Adrenal gland (tissue), 12 donors: ENCODE data around the gene NME5. TPM values are rescaled to one million over a fixed set of nuclear protein-coding genes. Genes with fewer than 3 reads are reported as not detected.
"Not testable (repeated sequence)": the region's sequence is repeated elsewhere in the genome, so short reads cannot be mapped to it uniquely, and the experiment has no call there.

Experiments
- DNase-seq, 7 donors: peaks; one replicate each; pipeline ENCODE4 v3.0.0-alpha.2; 2019 to 2020
- H3K27ac ChIP-seq, 5 donors: fragments of 200-600 bp; sonication (generic) in 4 of 5; 1 replicate in 3 of 5; 2 replicates in 2 of 5; pipeline versions ENCODE4 v1.5.1 to v1.8.0; 2016 to 2020; ENCODE audit warnings: mild to moderate bottlenecking in 1 of 5
- H3K27me3 ChIP-seq: fragments of 200-600 bp; 2 replicates; pipeline ENCODE4 v1.8.0; 2021
- H3K36me3 ChIP-seq, 2 donors: fragments of 200-600 bp; replicated peaks in 1 of 2; 1 replicate in 1 of 2; 2 replicates in 1 of 2; pipeline versions ENCODE4 v1.5.1 to v1.8.0; 2018 to 2022
- H3K4me1 ChIP-seq, 2 donors: fragments of 200-600 bp; replicated peaks in 1 of 2; 1 replicate in 1 of 2; 2 replicates in 1 of 2; pipeline versions ENCODE4 v1.5.1 to v1.8.0; 2018 to 2021
- H3K4me3 ChIP-seq, 4 donors: fragments of 200-600 bp; sonication (generic) in 3 of 4; one replicate each; pipeline ENCODE4 v1.5.1; 2016 to 2018
- H3K9me3 ChIP-seq, 3 donors: fragments of 200-600 bp; sonication (generic) in 1 of 3; replicated peaks in 1 of 3; 1 replicate in 2 of 3; 2 replicates in 1 of 3; pipeline versions ENCODE4 v1.5.1 to v1.8.0; 2016 to 2021
- CTCF ChIP-seq, 6 experiments: fragments of 450-650 bp in 4 of 6; fragments of 200-600 bp in 2 of 6; sonication (generic) in 1 of 6; IDR thresholded peaks; 1 replicate in 5 of 6; 2 replicates in 1 of 6; pipeline versions ENCODE4 v1.5.1 to v1.8.0; 2016 to 2021; ENCODE audit warnings: antibody characterized with exemption in 6 of 6, mild to moderate bottlenecking in 2 of 6, moderate library complexity in 1 of 6
- POLR2A ChIP-seq, 2 donors: fragments of 450-650 bp; IDR thresholded peaks; one replicate each; pipeline ENCODE4 v1.6.1; 2017; ENCODE audit warnings: antibody characterized with exemption in 2 of 2, mild to moderate bottlenecking in 2 of 2, moderate library complexity in 1 of 2
- WGBS, 4 donors: extraction: QIAGEN DNeasy Blood & Tissue Kit in 2 of 4; methylation state at CpG; one replicate each; pipeline versions ENCODE4 v1.1.5 to v1.1.7; 2013 to 2017; 5-methylcytosine and 5-hydroxymethylcytosine counted together
- intact Hi-C, 2 donors: fragments of 100-400 bp; cut with DNase I; formaldehyde crosslinking; loops; one replicate each; pipeline versions ENCODE4 v1.14.1 to v1.15.0; 2022 to 2023
- polyA plus RNA-seq, 3 donors: library from polyadenylated mRNA; stranded (reverse); fragments of 200-250 nt in 2 of 3; fragments of 350-450 nt in 1 of 3; fragmentation: Illumina TruSeq in 1 of 3; extraction: RNeasy Lipid Tissue Mini Kit (QIAGEN cat#74804) in 1 of 3; gene quantifications; one replicate each; pipeline ENCODE4 v1.2.3, GENCODE V29; 2013 to 2014
- total RNA-seq, 9 donors: library from RNA; depleted of rRNA in 4 of 9; stranded (reverse); fragments of >200 nt in 4 of 9; fragments of 120-200 nt in 1 of 9; fragmentation: NEBNext Ultra II Directional in 1 of 9; extraction: Animal tissue kit (Norgen Biotek cat#: 25700) in 1 of 9; gene quantifications; one replicate each; pipeline versions ENCODE4 v1.1.0 to v1.2.4, GENCODE V29; 2013 to 2023
- donor health status: healthy with polysubstance abuse.
- donor health status: Bipolar disorder and iron deficiency.
- donor health status: DM: yes; HTN: yes; CAD: no.
- donor health status: DM: no; HTN: no; CAD: no.
- donor health status: DM: no; HTN: no; CAD: no.
- donor health status: DM: yes; HTN: yes; CAD: no.

NME5 gene
- total and polyA plus RNA-seq, 12 donors, result 0.24 to 22.0 (median 7.3) TPM

- H3K27ac ChIP-seq, result no peak overlapping the region
- intact Hi-C loops, result no loop called here
Observed at GRCh38 chr5:138149530-138149929, 10.3 kb upstream of the NME5 start.

GRCh38 chr5:138148811-138149210 is 9.6 kb upstream of the NME5 start:
- WGBS, 4 donors, result 19 to 29% (median 27%) methylated on average over 1 of the region's 1 CpG
- TF ChIP-seq POLR2A (IDR thresholded peaks at IDR 0.05) (no peak), CTCF (IDR thresholded peaks at IDR 0.05) (no peak)
- Histone ChIP-seq H3K27ac (no peak overlapping the region), H3K9me3 (no peaks in the 10 kb centered on the region), H3K27me3 (no peaks in the 10 kb centered on the region), H3K4me3 (no peak overlapping the region), H3K4me1 (no peaks in the 10 kb centered on the region), H3K36me3 (no peaks in the 10 kb centered on the region)
- peak in 4 of 7 donors; percentile 28 to 40 (median 34) for DNase-seq
- intact Hi-C loops, result no loop called here

More at GRCh38 chr5:138149530-138149929, 10.3 kb upstream of the NME5 start:
- H3K9me3 ChIP-seq, result no peaks in the 10 kb centered on the region
- no peak for TF ChIP-seq POLR2A (IDR thresholded peaks at IDR 0.05)
- no peak for TF ChIP-seq CTCF (IDR thresholded peaks at IDR 0.05)
- WGBS, 4 donors, result 51 to 59% (median 55%) methylated on average over 3 of the region's 3 CpGs
- H3K27me3 ChIP-seq, result no peaks in the 10 kb centered on the region
- no peak for DNase-seq
- no peak overlapping the region for H3K4me3 ChIP-seq
- no peaks in the 10 kb centered on the region for H3K36me3 ChIP-seq
- H3K4me1 ChIP-seq, result no peaks in the 10 kb centered on the region

- H3K9me3 ChIP-seq, H3K4me3 ChIP-seq, H3K36me3 ChIP-seq, H3K27ac ChIP-seq, H3K4me1 ChIP-seq, DNase-seq, H3K27me3 ChIP-seq, intact Hi-C loops: not testable (repeated sequence)
- WGBS, 4 donors, result 83 to 97% (median 87%) methylated on average over 6 of the region's 6 CpGs
Observed at GRCh38 chr5:138143578-138143977, 4.3 kb upstream of the NME5 start.

- DNase-seq, result no peak
- peaks cover 0 to 4% of the 10 kb centered on the region in 2 donors for H3K4me1 ChIP-seq
- H3K4me3 ChIP-seq, result no peak overlapping the region
- no peak for TF ChIP-seq POLR2A (IDR thresholded peaks at IDR 0.05)
- no peak for TF ChIP-seq CTCF (IDR thresholded peaks at IDR 0.05)
- no peaks in the 10 kb centered on the region for H3K27me3 ChIP-seq
- intact Hi-C loops, result no loop called here
- H3K9me3 ChIP-seq, result no peaks in the 10 kb centered on the region
- whole genome bisulfite sequencing, 4 donors, result 37 to 78% (median 68%) methylated on average over 1 of the region's 1 CpG
- H3K27ac ChIP-seq, result no peak overlapping the region
- no peaks in the 10 kb centered on the region for H3K36me3 ChIP-seq
Observed at GRCh38 chr5:138141734-138142133, 2.5 kb upstream of the NME5 start.

GRCh38 chr5:138140268-138140667 is 1.0 kb upstream of the NME5 start:
- Histone ChIP-seq H3K4me3 (no peak overlapping the region), H3K4me1 (peaks cover 0 to 4% of the 10 kb centered on the region in 2 donors), H3K27me3 (no peaks in the 10 kb centered on the region), H3K27ac (no peak overlapping the region), H3K9me3 (no peaks in the 10 kb centered on the region), H3K36me3 (no peaks in the 10 kb centered on the region)
- TF ChIP-seq POLR2A (IDR thresholded peaks at IDR 0.05) (no peak), CTCF (IDR thresholded peaks at IDR 0.05) (no peak)
- DNase-seq, result no peak
- intact Hi-C loops, result no loop called here
- WGBS, 4 donors, result 53 to 68% (median 56%) methylated on average over 4 of the region's 4 CpGs
